ENCODE data around the gene LCN12. TPM values are rescaled to one million over a fixed set of nuclear protein-coding genes. Genes with fewer than 3 reads are reported as not detected.

Gene LCN12
- total RNA-seq (10 to 100 TPM in 2 of 9 donors, 1 to 10 TPM in 7; 1.9 to 23.7 (median 6.4) TPM), polyA plus RNA-seq (1 to 10 TPM in 1 of 2 donors, under 1 TPM in 1; 0.46 to 3.9 TPM)
- long read RNA-seq, donor 1, partial matches to known transcripts, result 0 of 1 reads
- long read RNA-seq, donor 1, other reads (novel, unspliced or antisense), result 1 of 1 reads
- long read RNA-seq, donor 2, partial matches to known transcripts, result 0 of 2 reads
- long read RNA-seq, donor 2, other reads (novel, unspliced or antisense), result 2 of 2 reads
- long read RNA-seq, donor 3, partial matches to known transcripts, result 0 of 2 reads
- long read RNA-seq, donor 3, other reads (novel, unspliced or antisense), result 2 of 2 reads

- 78 to 88% (median 83%) methylated on average over 5 to 14 of the region's 14 CpGs for WGBS, 4 donors
- Histone ChIP-seq H3K4me1 (peaks cover 0 to 54% (median 26%) of the 10 kb centered on the region in 12 donors), H3K4me3 (peak within 1 kb of the TSS in 3 of 12 donors; percentile 16 to 20 (median 19)), H3K9me3 (no peaks in the 10 kb centered on the region), H3K27ac (peak within 1 kb of the TSS; percentile 71 to 98 (median 90)), H3K27me3 (no peaks in the 10 kb centered on the region), H3K36me3 (no peaks in the 10 kb centered on the region)
- TF ChIP-seq POLR2A (IDR thresholded peaks at IDR 0.05) (no peak), CTCF (IDR thresholded peaks at IDR 0.05) (no peak)
- DNase-seq (peak in 1 of 5 donors; percentile 48), ATAC-seq (no peak)
- intact Hi-C loops (cut with DNase I), result loop anchor here in 5 of 10 donors (2.0 to 5.0 kb wide), 4 partner anchors 23 to 77 kb away; partner anchors contain the start of genes ABCA2 (in 2 of the 5), PAXX (in 1 of the 5) and PTGDS (in 1 of the 5)
Observed at GRCh38 chr9:136951541-136952320, at the start of gene LCN12. TSS of gene LCN12 (plus strand) at chr9:136952273. CDS start at chr9:136952328, 55 bp downstream.

GRCh38 chr9:136903041-136903554, 49.0 kb upstream of the LCN12 start:
- intact Hi-C loops (cut with DNase I), result loop anchor here in 4 of 10 donors (2.0 to 5.0 kb wide), 4 partner anchors 22 to 39 kb away; partner anchors contain the start of genes FBXW5 (in 2 of the 4) and EDF1 (in 1 of the 4)
- ATAC-seq, result peak; percentile 43 to 79 (median 60)

GRCh38 chr9:136906266-136906665, 45.8 kb upstream of the LCN12 start:
- H3K9me3 ChIP-seq, result no peaks in the 10 kb centered on the region
- no peaks in the 10 kb centered on the region for H3K27me3 ChIP-seq
- TF ChIP-seq POLR2A (IDR thresholded peaks at IDR 0.05) (no peak), CTCF (IDR thresholded peaks at IDR 0.05) (no peak)
- intact Hi-C loops (cut with DNase I), result no loop called here
- H3K36me3 ChIP-seq, result peaks cover 0 to 57% (median 31%) of the 10 kb centered on the region in 9 donors
- H3K27ac ChIP-seq, result no peak overlapping the region
- 50 to 71% (median 59%) methylated on average over 4 of the region's 4 CpGs for WGBS, 4 donors
- ATAC-seq (no peak), DNase-seq (no peak)
- H3K4me3 ChIP-seq, result no peak overlapping the region
- H3K4me1 ChIP-seq, result peaks cover 0 to 31% (median 26%) of the 10 kb centered on the region in 12 donors

More at GRCh38 chr9:136903041-136903554, 49.0 kb upstream of the LCN12 start:
- WGBS, 4 donors, result 37 to 49% (median 42%) methylated on average over 12 of the region's 12 CpGs
- Histone ChIP-seq H3K4me1 (peaks cover 0 to 37% (median 32%) of the 10 kb centered on the region in 12 donors), H3K4me3 (peak overlapping the region in 1 of 12 donors; percentile 10), H3K27ac (peak overlapping the region; percentile 50 to 94 (median 80)), H3K9me3 (no peaks in the 10 kb centered on the region), H3K27me3 (no peaks in the 10 kb centered on the region), H3K36me3 (peaks cover 0 to 56% (median 36%) of the 10 kb centered on the region in 9 donors)
- peak in 4 of 5 donors; percentile 70 to 75 (median 73) for DNase-seq
- TF ChIP-seq POLR2A (IDR thresholded peaks at IDR 0.05) (no peak), CTCF (IDR thresholded peaks at IDR 0.05) (no peak)

Measured in heart left ventricle (tissue), 16 donors.